ENCODE data around the gene DEFB132.

DNA sequence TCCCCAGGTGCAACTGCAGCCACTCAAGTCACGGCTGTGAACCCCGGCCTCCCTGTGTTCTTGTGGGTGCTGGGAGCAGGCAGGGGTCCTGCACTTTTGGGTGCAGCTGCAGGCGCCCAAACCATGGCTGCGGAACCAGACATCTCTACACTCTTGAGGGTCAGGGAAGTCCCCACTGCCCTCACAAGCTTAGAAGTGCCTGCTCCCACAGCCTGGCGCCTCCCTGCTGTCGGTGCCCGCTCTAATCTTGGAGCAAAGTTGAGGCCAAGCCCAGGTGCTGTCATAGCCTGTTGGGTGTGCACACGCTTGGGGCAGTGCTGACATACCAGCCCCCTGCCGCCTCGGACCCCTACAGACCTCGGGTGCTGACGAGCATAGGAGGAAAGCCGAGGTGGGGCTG lies 6.2 kb downstream of the DEFB132 start:
- TF ChIP-seq CTCF (IDR thresholded peaks at IDR 0.05) (no peak), POLR2A (IDR thresholded peaks at IDR 0.05) (no peak)

Data from uterus (tissue), 2 donors.